Bronchial epithelial cell (primary cell): ENCODE measurements around the gene RBX1. TPM values are rescaled to one million over a fixed set of nuclear protein-coding genes. Genes with fewer than 3 reads are reported as not detected.

Source experiments
- DNase-seq: peaks from one replicate; pipeline ENCODE4 v3.0.0-alpha.2; 2010; ENCODE audit warnings: low read depth
- FAIRE-seq: peaks from 2 replicates; lab custom pipeline; 2011; peaks lifted over from hg19 to GRCh38; lab: Jason Lieb, UNC
- H3K27me3 ChIP-seq: 2 replicates; pipeline ENCODE4 v1.5.1; 2011; ENCODE audit warnings: low read length; ENCODE audit not compliant: control insufficient read depth, insufficient read depth
- H3K36me3 ChIP-seq: 2 replicates; pipeline ENCODE4 v1.5.1; 2011; ENCODE audit warnings: low read length; ENCODE audit not compliant: control insufficient read depth, insufficient read depth
- H3K4me3 ChIP-seq: 2 replicates; pipeline ENCODE4 v1.5.1; 2011; ENCODE audit warnings: mild to moderate bottlenecking, low read depth, low read length, control low read depth
- CTCF ChIP-seq: IDR thresholded peaks from 2 replicates; pipeline ENCODE4 v1.5.1; 2011; ENCODE audit warnings: mild to moderate bottlenecking, moderate library complexity, low read length, control low read depth, inconsistent platforms; ENCODE audit not compliant: insufficient read depth, severe bottlenecking
- total RNA-seq: library from RNA; depleted of rRNA; stranded (reverse); fragments of >200 nt; gene quantifications from 2 replicates; pipeline ENCODE4 v1.2.1, GENCODE V29; 2014

Gene RBX1
- total RNA-seq, 1 donor from 2014 or later, result 35.8 TPM

GRCh38 chr22:41009222-41009948, 58.2 kb downstream of the RBX1 start:
- FAIRE-seq (no peak), DNase-seq (peak; percentile 43)
- no peaks in the 10 kb centered on the region for H3K27me3 ChIP-seq
- no peak for TF ChIP-seq CTCF
- no peak overlapping the region for H3K4me3 ChIP-seq
- no peaks in the 10 kb centered on the region for H3K36me3 ChIP-seq

GRCh38 chr22:41015003-41015402, 63.8 kb downstream of the RBX1 start:
- no peak for TF ChIP-seq CTCF
- Histone ChIP-seq H3K36me3 (no peaks in the 10 kb centered on the region), H3K4me3 (no peak overlapping the region), H3K27me3 (no peaks in the 10 kb centered on the region)
- no peak for FAIRE-seq
- no peak for DNase-seq

- no peak for DNase-seq
- FAIRE-seq, result no peak
- no peak for TF ChIP-seq CTCF
- Histone ChIP-seq H3K4me3 (peak overlapping the region; percentile 63), H3K36me3 (no peaks in the 10 kb centered on the region), H3K27me3 (no peaks in the 10 kb centered on the region)
Measured at GRCh38 chr22:41021061-41021612, 70.0 kb downstream of the RBX1 start.

GRCh38 chr22:41021613-41022454, 70.7 kb downstream of the RBX1 start:
- no peaks in the 10 kb centered on the region for H3K36me3 ChIP-seq
- TF ChIP-seq CTCF, result peak; percentile 28
- FAIRE-seq (no peak), DNase-seq (peak; percentile 27)
- no peaks in the 10 kb centered on the region for H3K27me3 ChIP-seq
- H3K4me3 ChIP-seq, result peak overlapping the region; percentile 63

GRCh38 chr22:41022470-41023298, 71.5 kb downstream of the RBX1 start:
- H3K4me3 ChIP-seq, result peak overlapping the region; percentile 63
- no peak for TF ChIP-seq CTCF
- H3K27me3 ChIP-seq, result no peaks in the 10 kb centered on the region
- H3K36me3 ChIP-seq, result no peaks in the 10 kb centered on the region
- no peak for FAIRE-seq
- DNase-seq, result peak; percentile 36
